Measurements from ENCODE around the gene METTL23.

The METTL23 gene, protein sequence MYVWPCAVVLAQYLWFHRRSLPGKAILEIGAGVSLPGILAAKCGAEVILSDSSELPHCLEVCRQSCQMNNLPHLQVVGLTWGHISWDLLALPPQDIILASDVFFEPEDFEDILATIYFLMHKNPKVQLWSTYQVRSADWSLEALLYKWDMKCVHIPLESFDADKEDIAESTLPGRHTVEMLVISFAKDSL

DNA sequence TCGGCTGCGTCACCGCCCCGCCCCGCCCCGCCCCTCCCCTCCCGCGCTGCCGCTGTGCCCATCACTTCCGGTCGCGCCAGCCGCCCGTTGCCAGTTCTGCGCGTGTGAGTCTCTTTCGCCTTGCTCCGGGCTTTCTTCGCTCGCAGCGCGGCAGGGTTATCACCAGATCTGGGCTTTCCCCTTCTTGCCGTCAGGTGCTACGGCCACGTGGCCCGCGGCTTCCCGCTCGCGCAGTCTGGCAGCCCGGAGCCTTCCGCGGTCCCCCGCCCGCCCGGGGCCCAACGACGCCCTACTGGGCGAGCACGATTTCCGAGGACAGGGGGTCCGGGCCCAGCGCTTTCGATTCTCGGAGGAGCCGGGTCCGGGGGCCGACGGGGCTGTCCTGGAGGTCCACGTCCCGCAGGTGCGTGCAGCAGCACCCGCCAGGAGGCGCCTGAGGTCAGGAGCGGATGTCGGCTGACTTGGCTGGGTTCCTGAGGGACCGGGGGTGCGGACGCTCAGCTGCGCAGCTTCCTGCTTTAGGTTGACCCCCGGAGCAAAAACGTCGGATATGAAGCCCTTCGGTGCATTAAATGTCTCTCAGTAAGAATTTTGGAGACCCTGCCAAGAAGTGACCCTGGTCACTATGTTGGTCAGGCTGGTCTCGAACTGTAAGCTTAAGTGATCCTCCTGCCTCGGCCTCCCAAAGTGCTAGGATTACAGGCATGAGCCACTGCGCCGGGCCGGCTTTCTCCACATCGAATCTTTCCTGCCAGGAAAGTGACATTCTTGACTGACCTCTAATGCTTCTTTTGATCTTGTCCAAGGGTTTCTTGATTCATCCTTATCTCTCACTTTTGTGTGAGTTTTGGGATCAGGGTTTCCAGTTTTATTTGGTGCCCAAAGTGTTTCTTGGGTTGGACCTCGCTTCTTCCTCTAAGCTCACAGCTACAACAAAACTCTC lies at the start of gene METTL23:
METTL23 (plus strand) TSS at position 64 of the 943 bp plus-strand sequence. CDS start 2,872 bp downstream, outside the sequence.
- DNase-seq = peak; percentile 78

DNA sequence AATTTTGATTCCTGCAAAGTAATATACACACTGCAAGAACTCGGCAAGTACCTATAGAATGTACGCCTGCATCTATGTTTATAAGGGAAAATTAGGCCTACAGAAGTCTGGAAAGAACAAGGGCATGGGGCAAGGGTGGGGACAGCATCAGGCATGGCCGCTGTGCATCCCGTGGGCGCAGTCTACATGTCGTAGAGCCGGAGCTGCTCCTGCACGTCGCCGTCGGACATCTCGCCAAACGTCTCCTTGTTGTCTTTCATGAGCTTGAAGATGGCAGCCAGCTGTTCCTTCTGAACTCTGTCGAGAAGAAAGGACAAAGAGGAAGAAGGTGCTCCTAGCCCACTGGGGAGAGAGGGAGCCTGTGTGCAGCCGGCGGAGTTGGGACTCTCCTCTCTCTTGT lies 49.2 kb upstream of the METTL23 start:
- no peak for DNase-seq

DNA sequence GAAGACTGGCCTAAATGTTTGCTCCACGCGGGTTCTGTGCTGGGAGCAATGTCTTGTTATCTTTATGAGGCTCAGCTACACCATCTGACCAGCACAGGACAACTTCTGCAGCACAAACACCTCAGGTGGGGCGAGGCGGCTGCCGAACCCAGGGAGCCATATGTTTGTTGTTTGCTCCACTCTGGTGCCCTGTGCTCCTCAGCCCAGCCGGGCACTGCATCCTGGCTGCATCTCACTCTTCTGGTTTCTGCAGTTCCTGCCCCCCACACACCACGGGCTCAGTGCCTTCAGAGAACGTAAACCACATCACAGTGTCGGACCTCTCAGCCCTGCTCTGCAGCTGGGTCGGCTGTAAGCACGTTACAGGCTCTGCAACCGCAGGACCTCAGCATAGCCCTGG lies 48.3 kb upstream of the METTL23 start:
- peak; percentile 6 for DNase-seq

DNA sequence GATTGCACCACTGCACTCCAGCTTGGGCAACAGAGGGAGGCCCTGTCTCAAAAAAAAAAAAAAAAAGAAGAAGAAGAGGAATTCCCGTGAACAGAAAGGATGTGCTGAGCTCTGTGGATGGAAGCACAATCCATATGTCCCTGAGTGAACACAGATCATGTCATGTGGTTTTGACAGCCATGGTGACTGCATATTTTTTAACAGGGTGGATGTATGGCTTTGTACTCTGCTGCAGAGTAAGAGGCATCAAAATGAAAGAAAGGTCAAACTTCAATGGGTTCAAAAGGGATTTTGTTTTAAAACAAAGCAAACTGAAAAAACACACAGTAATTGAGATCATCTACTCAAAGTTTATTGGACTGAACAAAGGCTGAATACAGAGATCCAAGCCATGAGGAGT lies 47.4 kb upstream of the METTL23 start:
- DNase-seq = no peak

DNA sequence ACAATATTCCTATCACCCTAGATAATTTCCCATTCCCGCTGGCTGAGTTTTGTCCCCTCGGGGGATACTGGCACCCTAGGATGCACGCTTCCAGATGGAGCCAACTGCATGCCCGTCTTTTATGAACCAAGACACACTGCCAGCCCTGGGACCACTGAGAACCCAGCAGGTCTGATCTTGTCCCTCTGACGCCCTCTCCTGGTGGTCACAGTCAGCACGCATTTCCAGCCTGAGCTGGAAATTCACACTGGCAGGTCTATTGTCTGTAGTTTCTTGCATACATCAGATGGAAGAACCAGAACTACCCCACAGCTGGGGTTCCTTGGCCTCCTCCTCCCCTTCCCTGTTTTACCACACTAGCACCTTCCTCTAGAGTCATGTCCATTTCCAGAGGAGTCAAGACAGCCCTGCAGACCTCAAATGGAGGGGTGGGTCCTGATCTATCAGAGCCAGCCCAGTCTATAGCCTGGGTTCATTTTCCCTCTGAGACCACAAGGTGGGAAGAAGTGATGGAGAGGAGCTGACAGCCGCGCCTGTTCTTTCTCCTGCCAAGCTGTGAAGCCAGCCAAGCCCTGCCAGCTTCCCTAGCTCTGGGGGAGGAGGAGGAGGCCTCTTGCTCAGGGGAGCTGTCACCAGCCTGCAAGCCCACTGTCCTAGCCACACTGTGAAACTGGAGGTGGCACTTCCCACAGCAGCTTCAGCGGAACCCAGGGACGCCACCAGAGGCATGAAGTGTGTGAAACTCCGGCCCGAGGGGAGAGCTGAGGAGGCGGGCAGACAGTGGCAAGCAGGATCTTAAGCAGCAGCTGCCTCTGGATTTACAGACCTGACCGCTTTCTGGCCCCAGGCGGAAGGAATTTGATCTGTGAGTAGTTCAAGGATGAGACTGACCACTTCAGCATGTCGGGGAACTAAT lies 45.2 kb upstream of the METTL23 start:
- DNase-seq = peak; percentile 63

DNA sequence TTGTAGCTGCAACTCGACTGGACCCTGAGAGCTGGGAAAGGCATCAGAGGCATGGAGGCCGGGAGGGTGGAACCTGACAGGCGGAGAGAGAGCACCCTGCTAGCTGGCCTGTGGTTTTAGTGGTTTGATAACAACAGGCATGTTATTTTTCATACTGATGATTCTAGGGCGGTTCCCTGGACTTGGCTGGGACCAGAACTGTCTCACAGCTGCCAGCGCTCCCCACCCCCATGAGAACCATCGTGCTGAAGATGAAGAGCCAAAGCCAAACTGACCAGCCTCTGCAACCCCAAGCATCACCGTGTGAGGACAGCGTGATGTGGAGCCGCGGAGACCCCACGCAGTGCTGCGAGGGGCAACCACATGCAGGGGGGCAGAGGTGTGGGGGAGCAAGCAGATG lies 44.3 kb upstream of the METTL23 start:
- DNase-seq = no peak

DNA sequence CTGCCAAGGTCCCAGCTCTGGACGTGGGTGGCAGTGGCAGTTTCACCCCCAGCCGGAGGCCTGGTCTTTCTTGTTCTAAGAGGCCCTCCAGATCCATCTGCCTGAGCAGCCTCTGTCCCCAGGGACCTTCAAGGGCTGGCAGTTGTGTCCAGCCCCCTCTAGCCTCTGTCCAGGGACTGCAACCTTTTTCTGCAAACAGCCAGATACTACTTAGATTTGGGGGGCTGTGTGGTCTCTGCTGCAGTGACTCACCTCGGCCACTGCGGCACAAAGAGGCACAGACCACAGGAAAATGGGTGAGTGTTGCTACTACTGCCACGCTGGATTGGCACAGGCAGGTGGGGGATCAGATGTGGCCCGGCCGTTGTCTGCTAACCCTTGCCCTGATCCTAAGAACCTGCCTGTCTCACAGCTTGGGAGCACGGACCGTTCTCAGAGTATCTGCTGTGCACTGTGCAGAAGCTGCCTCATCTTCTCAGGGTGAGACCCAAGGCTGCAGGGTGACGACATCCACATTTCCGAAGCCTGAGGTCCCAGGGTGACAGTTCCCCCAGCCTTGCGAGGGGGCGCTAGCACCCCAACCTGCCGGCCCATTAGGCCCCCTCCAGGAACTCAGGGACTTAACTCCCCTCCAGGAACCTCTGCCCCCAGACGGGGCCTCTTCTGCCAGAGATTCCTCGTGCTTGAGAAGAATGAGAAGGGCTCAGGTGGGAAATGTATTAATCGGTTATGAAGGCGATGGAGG lies 43.5 kb upstream of the METTL23 start:
- DNase-seq = no peak

DNA sequence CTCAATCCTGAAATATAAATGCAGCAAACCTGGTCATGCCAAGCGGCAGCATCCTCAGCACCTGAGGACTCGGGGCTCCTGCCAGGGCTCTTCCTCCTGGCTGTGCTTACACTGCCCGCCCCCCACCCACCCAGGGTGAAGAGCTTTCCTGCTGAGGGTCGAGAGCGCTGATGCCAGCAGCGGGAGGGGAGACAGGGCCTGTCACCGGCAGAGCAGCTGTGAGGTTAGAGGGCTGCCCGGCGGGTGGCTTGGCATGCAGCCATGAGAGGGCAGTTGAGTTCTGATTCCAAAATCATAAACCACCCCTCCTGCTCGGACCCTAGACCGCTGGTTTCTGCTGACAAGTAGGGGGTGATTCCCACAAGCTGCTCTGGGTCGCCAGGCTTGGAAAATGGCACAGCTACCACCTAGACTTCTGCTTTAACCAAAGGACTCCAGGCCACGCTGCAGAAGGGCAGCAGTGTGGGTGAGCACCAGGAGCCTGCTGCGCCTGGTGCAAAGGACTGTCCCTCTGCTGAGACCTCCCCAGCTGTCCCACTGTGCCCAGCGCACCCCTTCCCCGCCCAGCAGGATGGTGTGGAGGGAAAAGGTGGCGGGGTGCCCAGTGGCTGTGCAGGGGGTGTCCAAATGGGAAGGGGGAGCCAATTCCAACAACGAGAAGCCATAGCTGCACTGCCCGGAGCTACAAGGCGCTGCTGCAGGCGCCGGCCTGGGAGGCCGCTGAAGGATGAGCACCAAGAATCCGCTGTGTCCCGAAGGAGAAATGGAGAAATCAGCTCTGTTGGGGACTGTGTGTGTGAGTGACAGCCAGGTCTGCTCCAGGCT lies 42.5 kb upstream of the METTL23 start:
- DNase-seq = no peak

DNA sequence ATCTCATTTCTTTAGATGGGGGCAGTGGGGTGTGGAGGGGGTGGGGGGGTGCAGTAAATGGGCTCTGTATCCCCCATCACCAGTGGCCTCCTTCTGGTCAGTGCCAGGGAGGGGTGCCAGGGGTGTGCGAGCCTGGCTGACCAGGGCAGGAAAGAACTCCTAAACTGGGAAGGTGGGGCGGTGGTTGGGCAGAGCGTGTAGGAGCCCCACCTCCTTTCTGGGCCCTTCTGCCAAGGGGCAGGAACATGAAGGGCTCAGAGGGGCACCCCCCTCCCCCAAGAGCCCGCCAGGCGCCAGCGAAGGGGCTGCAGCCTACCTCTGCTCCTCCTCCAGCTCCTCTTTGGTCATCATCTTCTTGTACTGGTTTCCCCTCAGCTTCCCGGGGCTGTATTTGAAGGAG lies 41.9 kb upstream of the METTL23 start:
- DNase-seq = no peak

DNA sequence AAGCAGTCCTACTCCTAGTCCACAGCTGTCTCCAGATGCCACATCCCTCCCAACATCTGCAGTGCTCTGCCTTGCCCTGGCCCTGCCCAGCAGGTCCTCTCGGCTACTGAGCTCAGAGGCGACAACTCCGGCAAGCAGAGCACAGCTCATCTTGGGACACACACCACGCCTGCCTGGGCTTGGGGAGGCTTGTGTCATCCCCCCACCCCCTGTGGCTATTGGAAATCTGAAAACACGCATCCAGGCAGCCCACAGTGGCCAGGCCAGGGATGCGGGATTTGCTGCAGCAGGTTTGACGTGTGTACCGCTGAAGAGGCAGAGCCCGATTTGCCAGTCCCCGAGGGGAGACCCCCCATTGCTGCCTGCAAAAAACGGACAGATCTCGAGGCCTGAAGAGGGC lies 41.3 kb upstream of the METTL23 start:
- no peak for DNase-seq

DNA sequence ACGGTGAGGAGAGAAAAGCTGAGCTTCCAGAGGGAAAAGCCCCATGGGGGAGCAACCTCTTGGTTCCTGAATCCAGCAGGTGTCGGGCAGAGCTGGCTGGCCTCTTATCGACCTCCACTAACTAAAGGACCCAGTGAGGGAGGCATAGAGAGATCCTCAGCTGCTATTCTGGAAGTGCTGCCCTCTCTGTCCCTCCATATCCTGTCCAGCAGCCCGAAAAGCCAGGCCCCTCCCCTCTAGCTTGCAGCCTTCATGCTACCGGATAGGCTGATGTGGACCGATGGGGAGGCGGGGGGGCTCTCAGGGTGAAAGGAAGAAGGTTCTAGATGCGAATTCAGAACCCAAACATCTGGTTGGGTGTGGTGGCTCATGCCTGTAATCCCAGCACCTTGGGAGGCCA lies 40.8 kb upstream of the METTL23 start:
- DNase-seq = no peak

DNA sequence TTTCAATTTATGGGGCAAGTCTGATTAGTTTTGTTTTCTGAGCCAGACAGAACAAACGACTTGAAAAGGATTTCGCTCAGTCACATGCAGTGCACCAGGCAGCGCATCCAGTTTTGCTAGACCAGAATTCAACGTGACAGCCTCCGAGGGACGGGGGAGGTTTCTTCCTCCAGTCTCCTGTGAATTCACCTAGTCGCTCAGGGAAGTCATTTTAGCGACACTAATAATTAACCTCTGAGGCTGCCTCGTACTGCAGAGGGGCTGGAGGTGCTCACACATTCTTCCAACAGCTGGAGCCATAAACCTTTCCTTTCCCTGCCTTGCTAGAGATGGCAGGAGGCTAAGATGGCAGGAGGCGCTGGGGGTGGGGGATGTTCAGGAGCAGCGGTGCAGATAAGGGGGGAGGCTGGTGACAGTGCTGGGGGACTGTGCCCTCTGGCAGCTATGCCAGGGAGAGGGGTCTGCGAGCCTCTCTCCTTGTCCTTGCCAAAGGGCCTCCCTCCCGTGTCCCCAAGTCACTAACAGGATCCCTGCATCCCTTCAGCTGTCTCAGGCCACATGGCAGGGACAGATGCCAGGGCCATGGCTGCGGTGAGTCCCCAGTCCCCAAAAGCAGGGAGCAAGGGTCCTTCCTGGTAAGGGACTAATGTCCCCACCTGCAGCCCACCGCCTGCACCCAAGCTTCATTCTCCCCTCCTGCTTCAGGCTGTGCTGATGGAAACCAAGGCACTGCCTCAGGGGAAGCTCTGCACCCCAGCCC lies 39.9 kb upstream of the METTL23 start:
- no peak for DNase-seq

DNA sequence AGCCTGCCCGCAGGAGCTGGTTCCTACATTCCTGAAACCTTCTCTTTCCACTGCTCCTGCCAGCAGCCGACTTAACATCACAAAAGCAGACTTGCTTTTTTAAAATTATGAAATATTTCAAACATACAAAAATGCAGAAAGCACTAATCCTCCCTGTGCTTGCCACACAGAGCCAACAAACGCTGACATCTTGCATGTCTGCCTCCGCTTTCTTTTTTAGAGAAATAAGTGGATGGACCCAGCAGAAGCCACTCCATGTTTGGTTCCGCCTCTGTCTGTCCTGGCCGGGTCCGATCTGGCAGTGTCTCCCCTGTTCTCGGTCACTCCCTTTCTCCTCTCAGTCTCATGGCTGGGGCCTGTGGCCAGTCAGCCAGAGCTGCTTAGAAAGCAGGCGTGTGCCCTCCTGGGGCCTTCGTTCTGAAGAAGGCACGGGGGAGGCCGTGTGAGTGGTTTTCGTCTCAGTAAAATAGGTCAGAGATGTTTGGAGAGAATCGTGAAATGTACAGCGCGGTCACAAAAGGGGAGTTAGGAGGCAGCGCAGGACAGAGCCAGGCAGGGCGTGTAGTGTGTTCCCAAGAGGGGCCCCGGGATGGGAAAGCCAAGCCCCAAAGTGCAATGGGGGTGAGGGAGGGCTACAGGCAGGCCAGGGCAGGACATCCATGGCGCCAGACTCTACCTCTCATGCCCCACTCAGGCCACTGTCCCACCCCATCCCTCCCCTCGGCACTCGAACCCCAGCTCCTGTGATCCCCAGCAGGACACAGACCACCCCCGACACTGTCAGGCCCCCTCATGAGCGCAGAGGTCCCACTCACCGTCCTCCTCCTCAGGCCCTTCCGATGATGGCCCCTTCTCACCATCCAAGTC lies 39.1 kb upstream of the METTL23 start:
- DNase-seq = no peak

DNA sequence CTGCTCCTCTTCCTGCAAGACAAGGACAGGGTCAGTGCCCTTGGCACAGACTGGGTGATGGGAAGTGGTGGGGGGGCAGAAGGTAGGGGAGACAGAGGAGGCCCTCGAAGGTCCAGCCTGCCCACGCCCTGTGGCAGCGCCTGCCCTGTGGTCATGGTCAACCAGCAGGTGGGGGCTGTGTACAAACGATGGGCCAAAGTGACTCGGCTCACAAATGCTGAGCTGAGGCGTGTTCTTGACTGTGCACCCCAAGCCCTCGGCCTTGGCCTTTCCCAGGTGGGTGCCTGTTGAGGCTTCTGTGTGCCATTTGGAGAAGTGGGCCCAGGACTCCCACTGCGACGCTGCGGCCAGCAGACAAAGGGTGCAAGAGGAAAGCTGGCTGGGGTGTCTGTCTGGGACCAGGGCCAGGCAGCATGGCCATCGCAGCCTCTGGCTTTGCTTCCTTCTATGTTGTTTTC lies 38.4 kb upstream of the METTL23 start:
- DNase-seq = no peak

DNA sequence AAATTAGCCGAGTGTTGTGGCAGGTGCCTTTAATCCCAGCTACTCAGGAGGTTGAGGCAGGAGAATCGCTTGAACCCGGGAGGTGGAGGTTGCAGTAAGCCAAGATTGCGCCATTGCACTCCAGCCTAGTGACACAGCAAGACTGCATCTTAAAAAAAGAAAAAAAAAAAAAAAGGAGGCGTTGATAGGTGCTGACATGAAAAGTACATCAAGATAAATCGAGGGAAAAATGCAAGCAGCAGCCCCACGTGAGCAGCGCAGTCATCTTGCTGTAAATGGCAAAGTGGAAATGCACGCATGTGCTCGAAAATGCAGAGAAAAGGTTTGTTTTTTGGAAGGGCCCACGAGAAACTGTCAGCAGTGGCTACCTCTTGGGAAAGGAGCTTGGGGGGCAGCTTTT lies 36.8 kb upstream of the METTL23 start:
- DNase-seq = no peak

DNA sequence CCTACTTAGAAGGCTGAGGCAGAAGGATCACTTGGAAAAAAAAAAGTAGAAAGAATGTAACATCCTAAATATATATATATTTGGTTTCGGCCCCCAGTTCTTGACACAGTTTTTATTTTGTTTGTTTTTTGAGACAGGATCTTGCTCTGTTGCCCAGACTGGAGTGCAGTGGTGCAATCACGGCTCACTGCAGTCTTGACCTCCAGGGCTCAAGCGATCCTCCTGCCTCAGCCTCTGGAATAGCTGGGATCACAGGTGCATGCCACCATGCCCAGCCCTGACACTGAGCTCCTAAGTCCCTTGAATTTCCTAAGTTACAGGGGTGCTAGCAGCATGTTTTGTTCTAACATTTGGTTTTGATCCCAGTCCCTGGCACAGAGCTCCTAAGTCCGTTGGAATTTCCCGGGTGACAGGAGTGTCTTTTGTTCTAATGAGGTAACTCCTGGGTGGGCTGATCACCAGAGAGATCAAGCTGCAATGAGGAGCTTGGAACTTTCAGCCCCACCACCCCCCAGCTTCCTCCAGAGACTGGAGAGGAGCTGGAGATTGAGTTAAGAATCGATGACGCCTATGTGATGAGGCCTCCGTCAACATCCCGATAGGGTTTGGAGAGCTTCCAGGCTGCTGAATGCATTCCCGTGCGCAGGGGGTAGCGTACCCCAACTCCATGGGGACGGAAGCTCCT lies 35.9 kb upstream of the METTL23 start:
- DNase-seq = no peak

DNA sequence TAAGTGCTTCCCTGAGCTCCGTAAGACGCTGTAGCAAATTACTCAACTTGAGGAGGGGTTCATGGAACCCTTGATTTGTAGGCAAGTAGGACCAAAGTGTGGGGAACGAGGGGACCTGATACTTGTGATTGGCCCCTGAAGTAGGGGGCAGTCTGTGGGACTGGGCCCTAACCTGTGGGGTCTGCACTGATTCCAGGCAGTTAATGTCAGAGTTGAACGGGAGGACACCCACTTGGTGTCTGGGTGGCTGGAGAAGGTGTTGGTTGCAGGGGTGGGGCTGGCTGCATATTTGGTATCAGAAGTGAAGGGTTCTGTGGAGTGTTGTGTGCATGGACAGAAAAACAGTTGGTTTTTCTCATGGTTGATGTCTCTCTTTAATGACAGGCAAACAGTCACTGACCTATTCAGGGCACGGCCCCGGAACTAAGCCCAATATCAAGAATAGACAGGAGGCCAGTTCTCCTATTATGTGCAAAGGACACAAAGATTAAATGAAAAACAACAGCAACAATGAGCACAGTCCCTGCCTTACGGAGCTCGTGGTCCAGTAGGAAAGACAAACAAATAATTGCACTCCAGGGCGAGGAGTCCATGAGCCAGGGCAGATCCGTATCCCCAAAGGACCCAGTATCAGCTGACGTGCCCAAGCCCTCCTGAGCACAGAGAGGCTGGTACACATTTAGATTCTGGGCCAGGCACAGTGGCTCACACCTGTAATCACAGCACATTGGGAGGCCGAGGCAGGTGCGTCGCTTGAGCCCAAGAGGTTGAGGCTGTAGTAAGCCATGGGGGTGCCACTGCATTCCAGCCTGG lies 35.1 kb upstream of the METTL23 start:
- DNase-seq = no peak
